HL-60 (cell line): Measurements from ENCODE around the gene C11orf98.
A peak's percentile ranks its signal among the peaks of the same experiment; 100 is the strongest.

Experiments used
- DNase-seq, 2 experiments: peaks; one replicate each; pipeline ENCODE4 v3.0.0-alpha.2; 2010 to 2020; ENCODE audit warnings: low read depth in 1 of 2, low spot score in 1 of 2
- H3K27ac ChIP-seq: fragments of 250-450 bp; sonication (Bioruptor Pico); replicated peaks from 2 replicates; pipeline ENCODE4 v1.5.1; 2020; ENCODE audit warnings: mild to moderate bottlenecking, moderate library complexity
- H3K27me3 ChIP-seq: fragments of 250-450 bp; sonication (Bioruptor Pico); 2 replicates; pipeline ENCODE4 v1.5.1; 2021; ENCODE audit warnings: mild to moderate bottlenecking, moderate library complexity; ENCODE audit not compliant: insufficient read depth, poor library complexity, severe bottlenecking
- H3K4me3 ChIP-seq: replicated peaks from 2 replicates; pipeline ENCODE4 v1.5.1; 2011; ENCODE audit warnings: mild to moderate bottlenecking, control low read depth, low read length; ENCODE audit not compliant: insufficient read depth
- GABPA ChIP-seq: IDR thresholded peaks from 2 replicates; pipeline ENCODE4 v1.6.1; 2012; ENCODE audit warnings: low read depth
- POLR2AphosphoS5 ChIP-seq: IDR thresholded peaks from 2 replicates; pipeline ENCODE4 v1.6.1; 2012; ENCODE audit warnings: low read depth
- SPI1 ChIP-seq: IDR thresholded peaks from 2 replicates; pipeline ENCODE4 v1.6.1; 2012; ENCODE audit warnings: low read depth, mild to moderate bottlenecking, borderline replicate concordance
- TF ChIP-seq, protein P1 (sequence below): IDR thresholded peaks from 2 replicates; pipeline ENCODE4 v1.6.1; 2012; ENCODE audit warnings: low read depth; ENCODE audit not compliant: insufficient replicate concordance
- TF ChIP-seq, protein P2 (sequence below): IDR thresholded peaks from one replicate; pipeline ENCODE4 v1.5.1; 2011; ENCODE audit warnings: low read length, control low read depth, inconsistent platforms; ENCODE audit not compliant: insufficient read depth

The C11orf98 gene

DNA sequence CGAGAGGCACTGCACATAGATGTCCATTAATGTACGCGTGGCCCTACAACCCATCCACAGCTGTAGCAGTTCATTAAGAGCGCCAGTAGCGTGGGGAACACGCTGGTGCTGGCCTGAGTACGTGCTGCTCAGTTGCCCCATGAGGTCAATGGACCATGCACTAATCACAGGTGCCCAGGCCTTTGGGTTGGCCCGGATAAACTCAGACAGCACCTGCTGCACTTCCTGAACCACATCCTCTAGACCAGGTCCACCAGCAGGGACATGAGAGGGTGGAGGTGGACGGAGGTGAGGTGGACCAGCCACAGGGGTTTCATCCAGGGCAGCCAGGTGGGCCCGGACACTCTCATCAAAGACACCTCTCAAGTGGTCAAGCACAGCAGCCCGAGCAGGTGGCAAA, 15.5 kb downstream of the C11orf98 start:
- H3K27me3 ChIP-seq = no peaks in the 10 kb centered on the region
- no peak overlapping the region for H3K4me3 ChIP-seq
- no peak overlapping the region for H3K27ac ChIP-seq
- no peak for DNase-seq
- TF ChIP-seq POLR2AphosphoS5 = no peak
- TF ChIP-seq, protein P1, sequence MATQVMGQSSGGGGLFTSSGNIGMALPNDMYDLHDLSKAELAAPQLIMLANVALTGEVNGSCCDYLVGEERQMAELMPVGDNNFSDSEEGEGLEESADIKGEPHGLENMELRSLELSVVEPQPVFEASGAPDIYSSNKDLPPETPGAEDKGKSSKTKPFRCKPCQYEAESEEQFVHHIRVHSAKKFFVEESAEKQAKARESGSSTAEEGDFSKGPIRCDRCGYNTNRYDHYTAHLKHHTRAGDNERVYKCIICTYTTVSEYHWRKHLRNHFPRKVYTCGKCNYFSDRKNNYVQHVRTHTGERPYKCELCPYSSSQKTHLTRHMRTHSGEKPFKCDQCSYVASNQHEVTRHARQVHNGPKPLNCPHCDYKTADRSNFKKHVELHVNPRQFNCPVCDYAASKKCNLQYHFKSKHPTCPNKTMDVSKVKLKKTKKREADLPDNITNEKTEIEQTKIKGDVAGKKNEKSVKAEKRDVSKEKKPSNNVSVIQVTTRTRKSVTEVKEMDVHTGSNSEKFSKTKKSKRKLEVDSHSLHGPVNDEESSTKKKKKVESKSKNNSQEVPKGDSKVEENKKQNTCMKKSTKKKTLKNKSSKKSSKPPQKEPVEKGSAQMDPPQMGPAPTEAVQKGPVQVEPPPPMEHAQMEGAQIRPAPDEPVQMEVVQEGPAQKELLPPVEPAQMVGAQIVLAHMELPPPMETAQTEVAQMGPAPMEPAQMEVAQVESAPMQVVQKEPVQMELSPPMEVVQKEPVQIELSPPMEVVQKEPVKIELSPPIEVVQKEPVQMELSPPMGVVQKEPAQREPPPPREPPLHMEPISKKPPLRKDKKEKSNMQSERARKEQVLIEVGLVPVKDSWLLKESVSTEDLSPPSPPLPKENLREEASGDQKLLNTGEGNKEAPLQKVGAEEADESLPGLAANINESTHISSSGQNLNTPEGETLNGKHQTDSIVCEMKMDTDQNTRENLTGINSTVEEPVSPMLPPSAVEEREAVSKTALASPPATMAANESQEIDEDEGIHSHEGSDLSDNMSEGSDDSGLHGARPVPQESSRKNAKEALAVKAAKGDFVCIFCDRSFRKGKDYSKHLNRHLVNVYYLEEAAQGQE = no peak
- TF ChIP-seq, protein P2, sequence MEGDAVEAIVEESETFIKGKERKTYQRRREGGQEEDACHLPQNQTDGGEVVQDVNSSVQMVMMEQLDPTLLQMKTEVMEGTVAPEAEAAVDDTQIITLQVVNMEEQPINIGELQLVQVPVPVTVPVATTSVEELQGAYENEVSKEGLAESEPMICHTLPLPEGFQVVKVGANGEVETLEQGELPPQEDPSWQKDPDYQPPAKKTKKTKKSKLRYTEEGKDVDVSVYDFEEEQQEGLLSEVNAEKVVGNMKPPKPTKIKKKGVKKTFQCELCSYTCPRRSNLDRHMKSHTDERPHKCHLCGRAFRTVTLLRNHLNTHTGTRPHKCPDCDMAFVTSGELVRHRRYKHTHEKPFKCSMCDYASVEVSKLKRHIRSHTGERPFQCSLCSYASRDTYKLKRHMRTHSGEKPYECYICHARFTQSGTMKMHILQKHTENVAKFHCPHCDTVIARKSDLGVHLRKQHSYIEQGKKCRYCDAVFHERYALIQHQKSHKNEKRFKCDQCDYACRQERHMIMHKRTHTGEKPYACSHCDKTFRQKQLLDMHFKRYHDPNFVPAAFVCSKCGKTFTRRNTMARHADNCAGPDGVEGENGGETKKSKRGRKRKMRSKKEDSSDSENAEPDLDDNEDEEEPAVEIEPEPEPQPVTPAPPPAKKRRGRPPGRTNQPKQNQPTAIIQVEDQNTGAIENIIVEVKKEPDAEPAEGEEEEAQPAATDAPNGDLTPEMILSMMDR = no peak
- TF ChIP-seq SPI1 = no peak
- TF ChIP-seq GABPA = no peak

DNA sequence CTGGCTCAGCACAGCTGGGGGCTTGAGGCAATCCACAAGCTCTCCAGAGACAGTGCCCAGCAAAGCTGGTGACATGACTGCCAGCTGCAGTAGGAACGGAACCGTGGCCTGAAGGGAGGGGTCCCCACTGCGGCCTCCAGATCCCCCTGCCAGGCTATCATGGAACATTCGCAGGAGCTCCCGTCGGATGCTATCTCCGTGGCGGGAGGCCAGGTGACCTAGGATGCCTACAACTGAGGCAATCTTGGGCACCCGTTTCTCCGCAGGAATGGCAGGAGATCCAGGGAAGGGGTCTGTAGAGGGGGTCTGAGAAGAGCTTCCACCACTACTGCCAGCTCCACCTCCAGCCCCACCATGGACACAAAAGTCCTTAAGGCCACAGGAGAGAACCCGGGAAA, 16.0 kb downstream of the C11orf98 start:
- no peak for TF ChIP-seq GABPA
- H3K27ac ChIP-seq = no peak overlapping the region
- no peaks in the 10 kb centered on the region for H3K27me3 ChIP-seq
- no peak for DNase-seq
- no peak overlapping the region for H3K4me3 ChIP-seq

DNA sequence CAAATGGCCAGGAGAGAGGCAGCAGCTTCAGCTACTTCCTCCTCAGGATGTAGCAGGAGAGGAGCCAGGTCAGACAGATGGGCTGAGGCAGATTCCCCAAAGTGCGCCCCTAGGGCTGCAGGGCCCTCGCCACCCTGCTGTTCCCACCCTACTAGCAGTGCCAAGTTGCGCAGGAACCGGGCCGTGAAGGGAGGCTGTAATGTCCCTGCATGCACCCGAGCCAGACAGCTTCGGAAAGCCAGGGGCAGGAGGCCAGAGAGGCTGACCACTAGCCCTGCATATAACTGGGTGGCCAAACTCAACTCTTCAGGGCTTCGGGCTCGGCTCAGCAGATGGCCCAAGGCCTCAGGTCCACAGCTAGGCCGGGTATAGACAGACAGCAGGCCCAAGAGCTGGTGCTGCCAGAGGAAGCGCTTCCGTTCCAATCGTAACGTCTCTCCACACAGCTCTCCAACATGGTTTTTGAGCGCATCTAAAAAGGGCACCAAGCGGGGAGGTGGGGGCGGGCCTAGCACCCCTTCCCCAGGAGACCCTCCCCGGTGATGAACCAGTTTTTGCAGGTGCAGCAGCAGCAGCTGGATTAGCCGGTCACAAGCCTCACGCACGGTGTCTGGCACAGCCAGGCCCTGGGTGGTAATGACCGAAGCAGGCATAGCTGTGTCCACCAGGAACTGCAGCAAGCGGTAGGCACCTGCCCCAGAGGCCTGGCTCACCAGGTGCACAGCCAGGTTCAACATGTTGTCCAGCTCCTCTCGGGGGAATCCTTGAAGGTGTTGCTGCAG, 16.6 kb downstream of the C11orf98 start:
- TF ChIP-seq, protein P1 = no peak
- TF ChIP-seq, protein P2 = no peak
- TF ChIP-seq GABPA (no peak), SPI1 (no peak), POLR2AphosphoS5 (no peak)
- H3K27me3 ChIP-seq = no peaks in the 10 kb centered on the region
- no peak for DNase-seq
- H3K4me3 ChIP-seq = no peak overlapping the region
- H3K27ac ChIP-seq = no peak overlapping the region

DNA sequence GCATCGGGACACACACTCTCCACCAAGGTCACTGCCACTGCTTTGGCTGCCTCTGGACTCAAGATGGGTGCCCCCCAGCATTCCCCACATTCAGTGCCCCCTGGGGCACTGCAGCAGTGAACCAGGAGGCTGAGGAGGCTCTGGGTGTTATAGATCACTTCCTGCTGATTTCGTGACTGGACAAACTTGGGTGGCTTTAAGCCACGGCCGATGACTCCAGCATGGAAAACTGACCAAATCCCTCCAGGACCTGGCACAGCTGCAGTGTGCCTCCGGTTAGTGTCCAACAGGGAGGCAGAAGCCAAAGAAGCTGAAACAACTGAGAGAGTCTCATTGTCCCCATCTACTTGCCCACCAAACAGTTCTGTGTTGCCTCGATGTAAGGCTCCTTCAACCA, 17.4 kb downstream of the C11orf98 start:
- Histone ChIP-seq H3K27me3 (no peaks in the 10 kb centered on the region), H3K4me3 (no peak overlapping the region), H3K27ac (no peak overlapping the region)
- DNase-seq = no peak
- peak; percentile 26 for TF ChIP-seq POLR2AphosphoS5
- TF ChIP-seq, protein P2 = no peak
